ENCODE measurements around the gene TRIM7. TPM values are rescaled to one million over a fixed set of nuclear protein-coding genes. Genes with fewer than 3 reads are reported as not detected.

Gene TRIM7
- total RNA-seq, 1 donor from 2014 or later, result not detected

DNA sequence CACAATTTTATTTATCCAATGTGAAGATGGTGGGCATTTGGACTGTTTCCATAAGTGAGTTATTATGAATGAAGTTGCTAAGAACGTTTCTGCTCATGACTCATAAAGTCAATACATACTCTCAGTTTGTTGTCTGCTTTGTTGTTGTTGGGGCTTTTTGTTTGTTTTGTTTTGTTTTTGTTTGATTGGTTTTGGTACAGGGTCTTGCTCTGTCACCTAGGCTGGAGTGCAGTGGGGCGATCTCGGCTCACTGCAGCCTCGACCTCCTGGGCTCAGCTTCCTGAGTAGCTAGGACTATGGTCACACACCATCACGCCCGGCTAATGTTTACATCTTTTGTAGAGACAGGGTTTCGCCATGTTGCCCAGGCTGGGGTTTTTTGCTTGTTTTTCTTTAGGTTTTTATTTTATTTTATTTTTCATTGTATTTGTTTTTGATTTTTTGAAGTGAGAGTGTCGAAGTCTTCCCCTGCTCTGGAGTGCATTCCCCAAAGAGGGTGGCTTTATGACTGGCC, 18.0 kb downstream of the TRIM7 start:
- peaks cover 44% of the 10 kb centered on the region for H3K27me3 Mint-ChIP-seq (ENCODE audit: unreplicated experiment)
- TF ChIP-seq, protein P1, sequence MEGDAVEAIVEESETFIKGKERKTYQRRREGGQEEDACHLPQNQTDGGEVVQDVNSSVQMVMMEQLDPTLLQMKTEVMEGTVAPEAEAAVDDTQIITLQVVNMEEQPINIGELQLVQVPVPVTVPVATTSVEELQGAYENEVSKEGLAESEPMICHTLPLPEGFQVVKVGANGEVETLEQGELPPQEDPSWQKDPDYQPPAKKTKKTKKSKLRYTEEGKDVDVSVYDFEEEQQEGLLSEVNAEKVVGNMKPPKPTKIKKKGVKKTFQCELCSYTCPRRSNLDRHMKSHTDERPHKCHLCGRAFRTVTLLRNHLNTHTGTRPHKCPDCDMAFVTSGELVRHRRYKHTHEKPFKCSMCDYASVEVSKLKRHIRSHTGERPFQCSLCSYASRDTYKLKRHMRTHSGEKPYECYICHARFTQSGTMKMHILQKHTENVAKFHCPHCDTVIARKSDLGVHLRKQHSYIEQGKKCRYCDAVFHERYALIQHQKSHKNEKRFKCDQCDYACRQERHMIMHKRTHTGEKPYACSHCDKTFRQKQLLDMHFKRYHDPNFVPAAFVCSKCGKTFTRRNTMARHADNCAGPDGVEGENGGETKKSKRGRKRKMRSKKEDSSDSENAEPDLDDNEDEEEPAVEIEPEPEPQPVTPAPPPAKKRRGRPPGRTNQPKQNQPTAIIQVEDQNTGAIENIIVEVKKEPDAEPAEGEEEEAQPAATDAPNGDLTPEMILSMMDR (IDR thresholded peaks at IDR 0.05; ENCODE audit: unreplicated experiment), result no peak
- no peak overlapping the region for H3K27ac Mint-ChIP-seq (ENCODE audit: unreplicated experiment)
- H3K36me3 Mint-ChIP-seq (ENCODE audit: low read depth, unreplicated experiment), result peaks cover 10% of the 10 kb centered on the region
- peaks cover 5% of the 10 kb centered on the region for H3K9me3 Mint-ChIP-seq (ENCODE audit: unreplicated experiment)
- peak overlapping the region; percentile 94 for H3K4me3 Mint-ChIP-seq (ENCODE audit: unreplicated experiment)
- DNase-seq (ENCODE audit: low spot score), result no peak
- H3K4me1 Mint-ChIP-seq (ENCODE audit: unreplicated experiment), result peaks cover 15% of the 10 kb centered on the region

DNA sequence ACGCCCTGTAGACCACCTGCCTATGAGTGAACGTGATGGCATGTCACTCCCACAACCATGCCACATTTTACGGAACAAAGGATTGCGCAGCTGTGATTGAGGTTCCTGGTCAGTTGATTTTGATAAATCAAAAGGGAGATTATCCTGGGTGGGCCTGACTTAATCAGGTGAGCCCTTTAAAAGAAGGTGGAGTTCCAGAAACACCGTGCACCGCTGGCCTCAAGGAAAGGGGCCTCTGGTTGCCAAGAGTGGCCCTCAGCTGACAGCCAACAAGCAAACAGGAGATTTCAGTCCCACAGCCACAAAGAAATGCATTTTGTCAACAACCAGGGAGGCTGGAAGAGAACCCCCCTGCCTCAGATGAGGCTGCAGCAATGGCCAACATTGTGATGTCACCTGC, 19.0 kb downstream of the TRIM7 start:
- Mint-ChIP-seq H3K36me3 (ENCODE audit: low read depth, unreplicated experiment) (peaks cover 10% of the 10 kb centered on the region), H3K4me3 (ENCODE audit: unreplicated experiment) (no peak overlapping the region), H3K9me3 (ENCODE audit: unreplicated experiment) (peaks cover 5% of the 10 kb centered on the region), H3K4me1 (ENCODE audit: unreplicated experiment) (peaks cover 14% of the 10 kb centered on the region), H3K27me3 (ENCODE audit: unreplicated experiment) (peaks cover 37% of the 10 kb centered on the region), H3K27ac (ENCODE audit: unreplicated experiment) (no peak overlapping the region)
- DNase-seq (ENCODE audit: low spot score), result no peak
- TF ChIP-seq, protein P1 (IDR thresholded peaks at IDR 0.05; ENCODE audit: unreplicated experiment), result no peak

DNA sequence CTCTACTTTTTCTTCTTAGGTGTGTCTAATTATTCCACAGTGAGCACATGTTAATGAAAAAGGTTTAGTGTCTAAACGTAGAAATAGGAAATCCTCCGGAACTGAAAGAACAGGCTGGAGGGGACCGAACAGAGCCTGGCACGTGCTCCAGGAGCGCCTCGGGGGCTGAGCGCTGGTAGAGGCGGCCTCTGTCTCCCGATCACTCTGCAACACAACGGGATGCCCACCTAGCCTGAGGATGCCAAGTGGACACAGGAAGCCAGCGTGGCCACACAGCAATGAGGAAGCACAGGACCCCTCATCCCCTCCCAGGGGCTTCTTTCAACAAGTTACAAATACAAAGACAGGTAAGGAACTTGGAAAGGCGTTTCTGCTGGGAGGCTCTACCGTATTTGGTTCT, 19.4 kb downstream of the TRIM7 start:
- no peak for DNase-seq (ENCODE audit: low spot score)
- TF ChIP-seq, protein P1 (IDR thresholded peaks at IDR 0.05; ENCODE audit: unreplicated experiment), result no peak
- peaks cover 10% of the 10 kb centered on the region for H3K36me3 Mint-ChIP-seq (ENCODE audit: low read depth, unreplicated experiment)
- H3K9me3 Mint-ChIP-seq (ENCODE audit: unreplicated experiment), result peaks cover 5% of the 10 kb centered on the region
- H3K4me3 Mint-ChIP-seq (ENCODE audit: unreplicated experiment), result no peak overlapping the region
- H3K27ac Mint-ChIP-seq (ENCODE audit: unreplicated experiment), result no peak overlapping the region
- H3K27me3 Mint-ChIP-seq (ENCODE audit: unreplicated experiment), result peaks cover 37% of the 10 kb centered on the region
- peaks cover 14% of the 10 kb centered on the region for H3K4me1 Mint-ChIP-seq (ENCODE audit: unreplicated experiment)

DNA sequence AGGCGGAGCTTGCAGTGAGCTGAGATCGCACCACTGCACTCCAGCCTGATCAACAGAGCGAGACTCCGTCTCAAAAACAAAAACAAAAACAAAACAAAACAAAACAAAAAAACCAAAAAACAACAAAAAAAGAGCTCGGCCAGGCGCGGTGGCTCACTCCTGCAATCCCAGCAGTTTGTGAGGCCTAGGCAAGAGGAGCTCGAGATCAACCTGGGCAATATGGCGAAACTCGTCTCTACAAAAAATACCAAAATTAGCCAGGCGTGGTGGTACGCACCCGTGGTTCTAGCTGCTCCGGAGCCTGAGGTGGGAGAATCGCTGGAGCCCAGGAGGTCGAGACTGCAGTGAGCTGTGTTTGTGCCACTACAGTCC, 20.2 kb downstream of the TRIM7 start:
- DNase-seq (ENCODE audit: low spot score), result no peak
- H3K9me3 Mint-ChIP-seq (ENCODE audit: unreplicated experiment), result peaks cover 5% of the 10 kb centered on the region
- TF ChIP-seq, protein P1 (IDR thresholded peaks at IDR 0.05; ENCODE audit: unreplicated experiment), result no peak
- no peak overlapping the region for H3K27ac Mint-ChIP-seq (ENCODE audit: unreplicated experiment)
- H3K27me3 Mint-ChIP-seq (ENCODE audit: unreplicated experiment), result peaks cover 31% of the 10 kb centered on the region
- H3K4me1 Mint-ChIP-seq (ENCODE audit: unreplicated experiment), result peaks cover 14% of the 10 kb centered on the region
- H3K36me3 Mint-ChIP-seq (ENCODE audit: low read depth, unreplicated experiment), result peaks cover 10% of the 10 kb centered on the region
- no peak overlapping the region for H3K4me3 Mint-ChIP-seq (ENCODE audit: unreplicated experiment)

DNA sequence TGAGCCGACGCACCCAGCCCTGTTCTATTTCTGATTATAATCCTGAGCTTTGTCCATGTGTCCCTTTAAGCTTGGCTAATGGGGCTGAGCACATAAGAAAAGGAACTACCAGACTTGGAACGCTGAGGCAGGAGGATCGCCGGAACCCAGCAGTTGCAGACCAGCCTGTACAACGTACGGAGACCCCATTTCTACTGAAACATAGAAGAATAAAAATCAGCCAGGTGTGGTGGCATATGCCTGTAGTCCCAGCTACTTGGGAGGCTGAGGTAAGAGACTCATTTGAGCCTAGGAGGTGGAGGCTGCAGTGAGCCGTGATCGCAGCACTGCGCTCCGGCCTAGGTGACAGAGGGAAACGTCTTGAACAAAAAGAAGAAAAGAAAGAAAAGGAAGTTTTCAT, 22.3 kb downstream of the TRIM7 start:
- Mint-ChIP-seq H3K27ac (ENCODE audit: unreplicated experiment) (no peak overlapping the region), H3K9me3 (ENCODE audit: unreplicated experiment) (no peaks in the 10 kb centered on the region), H3K4me1 (ENCODE audit: unreplicated experiment) (peaks cover 1% of the 10 kb centered on the region), H3K27me3 (ENCODE audit: unreplicated experiment) (peaks cover 11% of the 10 kb centered on the region), H3K36me3 (ENCODE audit: low read depth, unreplicated experiment) (no peaks in the 10 kb centered on the region), H3K4me3 (ENCODE audit: unreplicated experiment) (no peak overlapping the region)
- no peak for DNase-seq (ENCODE audit: low spot score)
- TF ChIP-seq, protein P1 (IDR thresholded peaks at IDR 0.05; ENCODE audit: unreplicated experiment), result no peak

Data from endothelial cell (in vitro differentiated cells).